HG02610 (cell line): Measurements from ENCODE around the gene VGLL1.

Source experiments
- ATAC-seq: cut with Tn5 transposase; IDR thresholded peaks from one replicate; pipeline ENCODE4 v1.9.1; 2021; ENCODE audit warnings: mild to moderate bottlenecking, moderate library complexity; ENCODE audit not compliant: unreplicated experiment

Gene VGLL1

GRCh38 chrX:136551410-136551809 is 19.4 kb downstream of the VGLL1 start:
- no peak for ATAC-seq

GRCh38 chrX:136555694-136556093 is 23.7 kb downstream of the VGLL1 start:
- no peak for ATAC-seq

GRCh38 chrX:136572030-136572429 is 40.0 kb downstream of the VGLL1 start:
- ATAC-seq = no peak

- no peak for ATAC-seq
Measured at GRCh38 chrX:136574548-136574947, 42.5 kb downstream of the VGLL1 start.

- peak; percentile 95 for ATAC-seq
Measured at GRCh38 chrX:136577552-136577951, 45.5 kb downstream of the VGLL1 start.

- no peak for ATAC-seq
Measured at GRCh38 chrX:136580316-136580715, 48.3 kb downstream of the VGLL1 start.

GRCh38 chrX:136582624-136583023 is 50.6 kb downstream of the VGLL1 start:
- no peak for ATAC-seq

- ATAC-seq = no peak
Measured at GRCh38 chrX:136584545-136584944, 52.5 kb downstream of the VGLL1 start.

GRCh38 chrX:136585262-136585661 is 53.2 kb downstream of the VGLL1 start:
- ATAC-seq = no peak

GRCh38 chrX:136585960-136586359 is 53.9 kb downstream of the VGLL1 start:
- ATAC-seq = no peak

- peak; percentile 35 for ATAC-seq
Measured at GRCh38 chrX:136586386-136586785, 54.4 kb downstream of the VGLL1 start.

- no peak for ATAC-seq
Measured at GRCh38 chrX:136587532-136587931, 55.5 kb downstream of the VGLL1 start.

GRCh38 chrX:136588036-136588435 is 56.0 kb downstream of the VGLL1 start:
- ATAC-seq = peak; percentile 66

GRCh38 chrX:136589966-136590365 is 58.0 kb downstream of the VGLL1 start:
- ATAC-seq = no peak

GRCh38 chrX:136597356-136597755 is 65.3 kb downstream of the VGLL1 start:
- ATAC-seq = no peak

- no peak for ATAC-seq
Measured at GRCh38 chrX:136597954-136598353, 65.9 kb downstream of the VGLL1 start.

GRCh38 chrX:136598631-136599030 is 66.6 kb downstream of the VGLL1 start:
- ATAC-seq = no peak

- ATAC-seq = no peak
Measured at GRCh38 chrX:136600059-136600458, 68.0 kb downstream of the VGLL1 start.
